Smooth muscle cell (in vitro differentiated cells): ENCODE data around the gene PTPRQ. TPM values are rescaled to one million over a fixed set of nuclear protein-coding genes. Genes with fewer than 3 reads are reported as not detected.

Experiments
- DNase-seq: peaks from one replicate; lab custom pipeline; 2025; ENCODE audit not compliant: unreplicated experiment; lab: John Stamatoyannopoulos, UW
- H2AFZ ChIP-seq: fragments of 200-600 bp; sonication (generic); 2 replicates; pipeline ENCODE4 v1.6.0; 2016; ENCODE audit warnings: antibody characterized with exemption, low read depth, mild to moderate bottlenecking
- H3F3A ChIP-seq: fragments of 200-600 bp; sonication (generic); 2 replicates; pipeline ENCODE4 v1.6.0; 2017; ENCODE audit warnings: antibody characterized with exemption, low read depth
- H3K27ac ChIP-seq: fragments of 200-600 bp; sonication (generic); 2 replicates; pipeline ENCODE4 v1.5.1; 2016; ENCODE audit warnings: low read depth, mild to moderate bottlenecking
- H3K27me3 ChIP-seq: fragments of 200-600 bp; sonication (generic); 2 replicates; pipeline ENCODE4 v1.6.1; 2016; ENCODE audit warnings: low read depth, mild to moderate bottlenecking
- H3K36me3 ChIP-seq: fragments of 200-600 bp; sonication (generic); 2 replicates; pipeline ENCODE4 v1.5.1; 2016; ENCODE audit warnings: low read depth
- H3K4me1 ChIP-seq: fragments of 200-600 bp; sonication (generic); 2 replicates; pipeline ENCODE4 v1.5.1; 2016; ENCODE audit warnings: low read depth
- H3K4me2 ChIP-seq: fragments of 200-600 bp; sonication (generic); 2 replicates; pipeline ENCODE4 v1.6.0; 2016; ENCODE audit warnings: mild to moderate bottlenecking
- H3K4me3 ChIP-seq: fragments of 200-600 bp; sonication (generic); 2 replicates; pipeline ENCODE4 v1.5.1; 2016; ENCODE audit warnings: mild to moderate bottlenecking
- H3K79me2 ChIP-seq: fragments of 200-600 bp; sonication (generic); 2 replicates; pipeline ENCODE4 v1.6.0; 2016; ENCODE audit warnings: low read depth, mild to moderate bottlenecking
- H3K9ac ChIP-seq: fragments of 200-600 bp; sonication (generic); 2 replicates; pipeline ENCODE4 v1.6.0; 2016; ENCODE audit warnings: low read depth
- H3K9me3 ChIP-seq: fragments of 200-600 bp; sonication (generic); replicated peaks from 2 replicates; pipeline ENCODE4 v1.5.1; 2016; ENCODE audit warnings: low read depth
- H4K20me1 ChIP-seq: fragments of 200-600 bp; sonication (generic); 2 replicates; pipeline ENCODE4 v1.6.0; 2016; ENCODE audit warnings: low read depth
- WGBS: methylation state at CpG from one replicate; pipeline ENCODE4 v1.1.7; 2016; ENCODE audit warnings: low lambda C conversion rate; 5-methylcytosine and 5-hydroxymethylcytosine counted together
- polyA plus RNA-seq: library from polyadenylated mRNA; unstranded; fragments of >200 nt; fragmentation: Nextera tagmentation; extraction: Ambion mirVana; gene quantifications from 2 replicates; pipeline ENCODE4 v1.2.1, GENCODE V29; 2016
- total RNA-seq: library from RNA; depleted of rRNA; stranded (reverse); fragments of >200 nt; gene quantifications from 2 replicates; pipeline ENCODE4 v1.2.3, GENCODE V29; 2014
- TF ChIP-seq, protein P1 (sequence below): fragments of 200-600 bp; sonication (generic); IDR thresholded peaks from 2 replicates; pipeline ENCODE4 v1.5.1; 2017; ENCODE audit warnings: borderline replicate concordance, mild to moderate bottlenecking, antibody characterized with exemption; ENCODE audit not compliant: insufficient read depth, poor library complexity, severe bottlenecking

PTPRQ gene
- total and polyA plus RNA-seq, 2 experiments from 2014 or later, result 0.04 TPM; not detected in 1

DNA sequence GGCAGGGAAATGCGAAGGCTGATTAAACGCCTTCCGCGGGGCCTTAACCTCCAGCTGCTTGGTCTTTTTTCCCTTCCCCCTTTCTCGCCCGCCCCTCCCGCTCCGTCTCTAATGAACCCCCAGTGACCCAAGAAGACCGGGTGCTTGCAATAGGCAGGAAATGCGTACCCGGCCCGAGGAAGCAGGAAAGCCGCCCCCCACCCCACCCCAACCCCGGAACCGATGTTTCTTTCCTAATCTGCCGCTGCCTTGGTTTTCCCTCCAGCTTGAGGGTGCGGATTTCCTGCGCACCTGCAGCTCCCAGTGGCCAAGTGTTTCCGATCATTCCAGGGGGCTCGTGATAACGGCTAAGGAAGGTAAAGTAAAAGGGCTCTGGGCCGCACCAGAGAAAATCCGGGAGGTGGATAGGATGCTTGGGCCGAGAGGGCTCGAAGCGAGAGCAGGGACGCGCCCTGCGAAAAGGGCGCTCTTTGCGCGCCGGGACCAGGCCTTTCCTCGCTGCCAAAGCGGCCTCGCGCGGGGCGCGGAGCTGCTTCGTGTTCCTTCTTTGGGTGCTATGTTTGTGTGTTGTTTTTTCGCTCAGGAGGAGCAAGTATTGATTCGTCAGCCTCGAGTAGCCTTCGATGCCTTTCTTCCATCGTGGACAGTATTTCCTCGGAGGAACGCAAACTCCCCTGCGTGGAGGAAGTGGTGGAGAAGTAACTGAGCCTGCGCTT is 264.4 kb downstream of the PTPRQ start:
- Histone ChIP-seq H3K27me3 (peaks cover 66% of the 10 kb centered on the region), H3F3A (no peaks in the 10 kb centered on the region), H4K20me1 (no peaks in the 10 kb centered on the region), H2AFZ (peak overlapping the region; percentile 83), H3K27ac (no peak overlapping the region), H3K4me1 (peaks cover 9% of the 10 kb centered on the region), H3K79me2 (no peaks in the 10 kb centered on the region), H3K9me3 (no peaks in the 10 kb centered on the region), H3K9ac (no peak overlapping the region), H3K36me3 (no peaks in the 10 kb centered on the region), H3K4me3 (peak overlapping the region; percentile 36), H3K4me2 (peak overlapping the region; percentile 85)
- no peak for DNase-seq
- TF ChIP-seq, protein P1, sequence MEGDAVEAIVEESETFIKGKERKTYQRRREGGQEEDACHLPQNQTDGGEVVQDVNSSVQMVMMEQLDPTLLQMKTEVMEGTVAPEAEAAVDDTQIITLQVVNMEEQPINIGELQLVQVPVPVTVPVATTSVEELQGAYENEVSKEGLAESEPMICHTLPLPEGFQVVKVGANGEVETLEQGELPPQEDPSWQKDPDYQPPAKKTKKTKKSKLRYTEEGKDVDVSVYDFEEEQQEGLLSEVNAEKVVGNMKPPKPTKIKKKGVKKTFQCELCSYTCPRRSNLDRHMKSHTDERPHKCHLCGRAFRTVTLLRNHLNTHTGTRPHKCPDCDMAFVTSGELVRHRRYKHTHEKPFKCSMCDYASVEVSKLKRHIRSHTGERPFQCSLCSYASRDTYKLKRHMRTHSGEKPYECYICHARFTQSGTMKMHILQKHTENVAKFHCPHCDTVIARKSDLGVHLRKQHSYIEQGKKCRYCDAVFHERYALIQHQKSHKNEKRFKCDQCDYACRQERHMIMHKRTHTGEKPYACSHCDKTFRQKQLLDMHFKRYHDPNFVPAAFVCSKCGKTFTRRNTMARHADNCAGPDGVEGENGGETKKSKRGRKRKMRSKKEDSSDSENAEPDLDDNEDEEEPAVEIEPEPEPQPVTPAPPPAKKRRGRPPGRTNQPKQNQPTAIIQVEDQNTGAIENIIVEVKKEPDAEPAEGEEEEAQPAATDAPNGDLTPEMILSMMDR, result no peak
- 4% methylated on average over 49 of the region's 50 CpGs for WGBS

GRCh38 chr12:80708975-80709328 is 264.9 kb downstream of the PTPRQ start:
- TF ChIP-seq, protein P1, result no peak
- H3K9me3 ChIP-seq, result no peaks in the 10 kb centered on the region
- H3K4me3 ChIP-seq, result peak overlapping the region; percentile 36
- H3K27me3 ChIP-seq, result peaks cover 71% of the 10 kb centered on the region
- no peaks in the 10 kb centered on the region for H3K79me2 ChIP-seq
- peak overlapping the region; percentile 83 for H2AFZ ChIP-seq
- no peaks in the 10 kb centered on the region for H3K36me3 ChIP-seq
- H3F3A ChIP-seq, result no peaks in the 10 kb centered on the region
- WGBS, result 31% methylated on average over 10 of the region's 10 CpGs
- peak overlapping the region; percentile 85 for H3K4me2 ChIP-seq
- no peak overlapping the region for H3K27ac ChIP-seq
- peaks cover 4% of the 10 kb centered on the region for H3K4me1 ChIP-seq
- H4K20me1 ChIP-seq, result no peaks in the 10 kb centered on the region
- no peak for DNase-seq
- H3K9ac ChIP-seq, result no peak overlapping the region

- peaks cover 82% of the 10 kb centered on the region for H3K27me3 ChIP-seq
- H3K79me2 ChIP-seq, result no peaks in the 10 kb centered on the region
- H3K9me3 ChIP-seq, result no peaks in the 10 kb centered on the region
- no peak overlapping the region for H2AFZ ChIP-seq
- 48% methylated on average over 20 of the region's 20 CpGs for WGBS
- H3F3A ChIP-seq, result no peaks in the 10 kb centered on the region
- no peaks in the 10 kb centered on the region for H3K36me3 ChIP-seq
- DNase-seq, result no peak
- no peak overlapping the region for H3K9ac ChIP-seq
- TF ChIP-seq, protein P1, result peak; percentile 48
- H3K4me2 ChIP-seq, result no peak overlapping the region
- peaks cover 11% of the 10 kb centered on the region for H3K4me1 ChIP-seq
- no peak overlapping the region for H3K27ac ChIP-seq
- no peak overlapping the region for H3K4me3 ChIP-seq
- H4K20me1 ChIP-seq, result no peaks in the 10 kb centered on the region
These were observed 266.0 kb downstream of the PTPRQ start for GRCh38 chr12:80709811-80710726.
